Thyroid gland (tissue), 4 donors: ENCODE measurements around the gene P2RY2.

Source experiments
- POLR2A ChIP-seq, 2 donors: fragments of 450-650 bp; IDR thresholded peaks; one replicate each; pipeline ENCODE4 v1.6.1; 2017; ENCODE audit warnings: antibody characterized with exemption in 2 of 2, mild to moderate bottlenecking in 2 of 2, moderate library complexity in 1 of 2
- TF ChIP-seq, protein P1 (sequence below), 6 experiments: fragments of 200-600 bp in 3 of 6; fragments of 450-650 bp in 3 of 6; sonication (generic) in 3 of 6; IDR thresholded peaks; one replicate each; pipeline ENCODE4 v1.5.1; 2016 to 2019; ENCODE audit warnings: antibody characterized with exemption in 6 of 6, mild to moderate bottlenecking in 2 of 6, inconsistent platforms in 1 of 6, moderate library complexity in 1 of 6

DNA sequence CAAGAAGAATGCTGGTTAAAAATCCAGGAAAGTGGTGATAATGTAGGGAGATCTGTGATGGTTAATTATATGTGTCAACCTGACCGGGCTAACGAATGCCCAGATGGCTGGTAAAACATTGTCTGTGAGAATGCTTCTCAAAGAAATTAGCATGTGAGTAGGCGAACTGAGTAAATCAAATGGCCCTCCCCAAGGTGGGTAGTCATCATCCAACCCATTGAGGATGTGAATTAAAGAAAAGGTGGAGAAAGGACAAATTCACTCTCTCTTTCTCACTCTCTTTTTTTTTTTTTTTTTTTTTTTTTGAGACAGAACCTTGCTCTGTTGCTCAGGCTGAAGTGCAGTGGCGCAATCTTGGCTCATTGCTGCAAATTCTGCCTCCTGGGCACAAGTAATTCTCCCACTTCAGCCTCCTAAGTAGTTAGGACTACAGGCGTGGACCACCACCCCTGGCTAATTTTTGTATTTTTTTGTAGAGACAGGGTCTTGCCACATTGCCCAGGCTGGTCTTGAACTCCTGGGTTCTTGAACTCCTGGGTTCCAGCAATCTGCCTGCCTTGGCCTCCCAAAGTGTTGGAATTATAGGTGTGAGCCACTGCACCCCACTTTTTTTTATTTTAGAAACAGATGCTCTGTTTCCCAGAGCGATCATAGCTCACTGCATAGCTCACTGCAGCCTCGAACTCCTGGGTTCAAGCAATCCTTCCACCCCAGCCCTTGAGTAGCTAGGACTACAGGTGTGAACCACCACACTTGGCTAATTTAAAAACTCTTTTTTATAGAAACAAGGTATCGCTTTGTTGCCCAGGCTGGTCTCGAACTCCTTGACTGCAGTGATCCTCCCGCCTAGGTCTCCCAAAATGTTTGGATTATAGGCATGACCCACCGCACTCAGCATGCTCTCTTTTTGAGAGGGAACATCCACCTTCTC is 32.0 kb downstream of the P2RY2 start:
- TF ChIP-seq, protein P1, sequence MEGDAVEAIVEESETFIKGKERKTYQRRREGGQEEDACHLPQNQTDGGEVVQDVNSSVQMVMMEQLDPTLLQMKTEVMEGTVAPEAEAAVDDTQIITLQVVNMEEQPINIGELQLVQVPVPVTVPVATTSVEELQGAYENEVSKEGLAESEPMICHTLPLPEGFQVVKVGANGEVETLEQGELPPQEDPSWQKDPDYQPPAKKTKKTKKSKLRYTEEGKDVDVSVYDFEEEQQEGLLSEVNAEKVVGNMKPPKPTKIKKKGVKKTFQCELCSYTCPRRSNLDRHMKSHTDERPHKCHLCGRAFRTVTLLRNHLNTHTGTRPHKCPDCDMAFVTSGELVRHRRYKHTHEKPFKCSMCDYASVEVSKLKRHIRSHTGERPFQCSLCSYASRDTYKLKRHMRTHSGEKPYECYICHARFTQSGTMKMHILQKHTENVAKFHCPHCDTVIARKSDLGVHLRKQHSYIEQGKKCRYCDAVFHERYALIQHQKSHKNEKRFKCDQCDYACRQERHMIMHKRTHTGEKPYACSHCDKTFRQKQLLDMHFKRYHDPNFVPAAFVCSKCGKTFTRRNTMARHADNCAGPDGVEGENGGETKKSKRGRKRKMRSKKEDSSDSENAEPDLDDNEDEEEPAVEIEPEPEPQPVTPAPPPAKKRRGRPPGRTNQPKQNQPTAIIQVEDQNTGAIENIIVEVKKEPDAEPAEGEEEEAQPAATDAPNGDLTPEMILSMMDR (IDR thresholded peaks at IDR 0.05): no peak
- TF ChIP-seq POLR2A (IDR thresholded peaks at IDR 0.05): no peak
